T-helper 17 cell (primary cell): Measurements from ENCODE around the gene GYPE. TPM values are rescaled to one million over a fixed set of nuclear protein-coding genes. Genes with fewer than 3 reads are reported as not detected.
"Not testable (repeated sequence)": the region's sequence is repeated elsewhere in the genome, so short reads cannot be mapped to it uniquely, and the experiment has no call there.

Source experiments
- ATAC-seq: fragments of 150-1000 bp; cut with Tn5 transposase; 2 replicates; pipeline ENCODE4 v1.10.0; 2021; ENCODE audit warnings: mild to moderate bottlenecking, moderate library complexity
- DNase-seq, 3 donors: peaks; one replicate each; pipeline versions ENCODE4 v3.0.0 to v3.0.0-alpha.2; 2020 to 2021
- H3K9me3 ChIP-seq: one replicate; pipeline ENCODE4 v1.7.0; 2013; ENCODE audit warnings: low read length, mild to moderate bottlenecking; ENCODE audit not compliant: control insufficient read depth, poor library complexity, severe bottlenecking
- H3K27ac Mint-ChIP-seq: one replicate; pipeline ENCODE4 v1.8.0; 2022; ENCODE audit warnings: mild to moderate bottlenecking, moderate library complexity, mixed read lengths
- H3K27me3 Mint-ChIP-seq: one replicate; pipeline ENCODE4 v1.8.0; 2022; ENCODE audit warnings: mixed read lengths
- H3K36me3 Mint-ChIP-seq: one replicate; pipeline ENCODE4 v1.8.0; 2022; ENCODE audit warnings: low read depth, mixed read lengths
- H3K4me1 Mint-ChIP-seq: one replicate; pipeline ENCODE4 v1.8.0; 2022; ENCODE audit warnings: mild to moderate bottlenecking, mixed read lengths
- H3K4me3 Mint-ChIP-seq: one replicate; pipeline ENCODE4 v1.8.0; 2022; ENCODE audit warnings: mild to moderate bottlenecking, moderate library complexity, mixed read lengths
- total RNA-seq, 4 donors: library from RNA in 2 of 4; stranded (reverse) in 2 of 4; gene quantifications; one replicate each; pipeline ENCODE4 v1.2.3 and lab custom pipeline; 2022 to 2026

The GYPE gene
- total RNA-seq, 2 donors from 2014 or later: not detected

- not testable (repeated sequence) for H3K9me3 ChIP-seq, DNase-seq, H3K27me3 Mint-ChIP-seq, H3K27ac Mint-ChIP-seq, H3K4me1 Mint-ChIP-seq, ATAC-seq, H3K36me3 Mint-ChIP-seq, H3K4me3 Mint-ChIP-seq
These were observed 49.3 kb downstream of the GYPE start for GRCh38 chr4:143856017-143856557.

GRCh38 chr4:143854645-143855044 lies 50.7 kb downstream of the GYPE start:
- not testable (repeated sequence) for H3K9me3 ChIP-seq, H3K27me3 Mint-ChIP-seq, H3K4me1 Mint-ChIP-seq, DNase-seq, ATAC-seq, H3K4me3 Mint-ChIP-seq, H3K27ac Mint-ChIP-seq, H3K36me3 Mint-ChIP-seq

DNA sequence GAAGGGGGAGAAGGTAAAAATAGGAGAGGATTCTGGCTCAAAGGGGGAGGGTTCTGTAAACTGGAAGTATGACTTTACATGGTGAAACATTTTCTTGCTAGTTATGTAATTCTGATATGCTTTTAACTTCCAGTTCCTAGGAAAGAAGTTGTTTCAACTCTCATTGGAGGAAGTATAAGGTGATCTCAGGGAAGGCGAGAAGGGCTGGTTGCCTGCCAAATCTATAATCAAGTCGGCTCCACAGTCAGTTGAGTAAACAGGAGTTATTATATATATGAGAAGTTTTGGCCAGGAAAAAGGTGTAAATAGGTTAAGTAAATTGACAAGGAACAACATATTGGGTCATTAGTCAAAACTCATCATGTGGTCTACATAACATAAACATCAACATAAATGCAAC lies 56.1 kb downstream of the GYPE start:
- DNase-seq, H3K27me3 Mint-ChIP-seq, H3K36me3 Mint-ChIP-seq, ATAC-seq, H3K9me3 ChIP-seq, H3K4me1 Mint-ChIP-seq, H3K4me3 Mint-ChIP-seq, H3K27ac Mint-ChIP-seq: not testable (repeated sequence)

DNA sequence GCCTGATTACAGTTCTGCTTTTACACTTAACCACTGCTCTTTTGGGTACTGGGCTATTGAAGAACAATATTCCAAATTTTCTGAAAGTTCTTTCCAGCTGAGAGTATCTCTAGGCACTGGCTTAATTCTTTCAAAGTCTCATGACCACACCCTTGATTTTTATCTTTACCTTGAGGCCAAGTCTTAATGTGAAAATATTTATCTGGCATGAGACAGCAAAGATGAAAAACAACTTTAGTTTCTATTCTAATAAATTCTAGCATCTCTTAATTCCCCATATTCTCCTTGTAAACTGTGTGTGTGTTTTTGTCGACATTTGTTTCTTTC lies 61.9 kb downstream of the GYPE start:
- H3K4me3 Mint-ChIP-seq, H3K4me1 Mint-ChIP-seq, H3K9me3 ChIP-seq, H3K27me3 Mint-ChIP-seq, H3K27ac Mint-ChIP-seq, H3K36me3 Mint-ChIP-seq, DNase-seq, ATAC-seq: not testable (repeated sequence)

GRCh38 chr4:143842624-143843505 lies 62.5 kb downstream of the GYPE start:
- H3K27ac Mint-ChIP-seq, H3K4me3 Mint-ChIP-seq, H3K9me3 ChIP-seq, H3K36me3 Mint-ChIP-seq, H3K4me1 Mint-ChIP-seq, ATAC-seq, DNase-seq, H3K27me3 Mint-ChIP-seq: not testable (repeated sequence)

DNA sequence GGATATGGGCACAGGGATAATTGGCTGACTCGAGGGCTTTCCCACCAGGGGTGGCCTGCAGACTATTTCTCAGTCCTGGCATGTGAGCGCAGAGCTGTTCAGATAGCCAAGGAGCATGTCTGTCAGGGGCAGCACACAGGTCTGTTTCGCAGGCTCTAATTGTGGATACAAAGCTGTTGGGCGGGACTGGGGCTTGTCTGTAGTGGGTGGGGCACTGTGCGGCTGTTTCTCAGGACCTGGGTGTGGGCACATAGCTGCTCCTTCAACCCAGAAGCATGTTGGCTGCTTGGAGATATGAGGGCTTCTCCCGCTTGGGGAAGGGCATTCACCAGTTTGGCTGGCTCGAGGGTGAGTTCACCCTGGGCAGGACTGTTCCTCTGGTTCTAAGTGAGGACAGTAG lies 65.9 kb downstream of the GYPE start:
- not testable (repeated sequence) for H3K27ac Mint-ChIP-seq, H3K9me3 ChIP-seq, H3K4me3 Mint-ChIP-seq, DNase-seq, H3K36me3 Mint-ChIP-seq, H3K27me3 Mint-ChIP-seq, ATAC-seq, H3K4me1 Mint-ChIP-seq

GRCh38 chr4:143834196-143834595 lies 71.2 kb downstream of the GYPE start:
- not testable (repeated sequence) for ATAC-seq, H3K9me3 ChIP-seq, H3K27ac Mint-ChIP-seq, H3K36me3 Mint-ChIP-seq, DNase-seq, H3K4me3 Mint-ChIP-seq, H3K4me1 Mint-ChIP-seq, H3K27me3 Mint-ChIP-seq

GRCh38 chr4:143833676-143834075 lies 71.7 kb downstream of the GYPE start:
- H3K27me3 Mint-ChIP-seq, H3K4me1 Mint-ChIP-seq, H3K9me3 ChIP-seq, H3K4me3 Mint-ChIP-seq, H3K36me3 Mint-ChIP-seq, DNase-seq, H3K27ac Mint-ChIP-seq, ATAC-seq: not testable (repeated sequence)

- H3K4me3 Mint-ChIP-seq: not testable (repeated sequence)
These were observed 74.8 kb downstream of the GYPE start for GRCh38 chr4:143830576-143830975.

GRCh38 chr4:143829239-143829620 lies 76.1 kb downstream of the GYPE start:
- H3K9me3 ChIP-seq, H3K27ac Mint-ChIP-seq, H3K4me1 Mint-ChIP-seq, DNase-seq, H3K4me3 Mint-ChIP-seq, H3K27me3 Mint-ChIP-seq, H3K36me3 Mint-ChIP-seq, ATAC-seq: not testable (repeated sequence)

More at GRCh38 chr4:143830576-143830975, 74.8 kb downstream of the GYPE start:
- DNase-seq, H3K9me3 ChIP-seq, H3K27ac Mint-ChIP-seq, ATAC-seq, H3K4me1 Mint-ChIP-seq, H3K36me3 Mint-ChIP-seq, H3K27me3 Mint-ChIP-seq: not testable (repeated sequence)

Other genes with a start within 250 kb of the GYPE start
- under 1 TPM; 0.34 to 0.35 TPM for gene FREM3, start 204.9 kb downstream of the GYPE start, total RNA-seq
- gene GYPB, start 113.8 kb upstream of the GYPE start, total RNA-seq: not detected
- gene GYPA, start 235.2 kb upstream of the GYPE start, total RNA-seq: not detected